ENCODE data around the gene SEMA3C. TPM values are rescaled to one million over a fixed set of nuclear protein-coding genes. Genes with fewer than 3 reads are reported as not detected.

The SEMA3C gene
- total RNA-seq, 2 donors from 2014 or later = 89.2 to 184 TPM

DNA sequence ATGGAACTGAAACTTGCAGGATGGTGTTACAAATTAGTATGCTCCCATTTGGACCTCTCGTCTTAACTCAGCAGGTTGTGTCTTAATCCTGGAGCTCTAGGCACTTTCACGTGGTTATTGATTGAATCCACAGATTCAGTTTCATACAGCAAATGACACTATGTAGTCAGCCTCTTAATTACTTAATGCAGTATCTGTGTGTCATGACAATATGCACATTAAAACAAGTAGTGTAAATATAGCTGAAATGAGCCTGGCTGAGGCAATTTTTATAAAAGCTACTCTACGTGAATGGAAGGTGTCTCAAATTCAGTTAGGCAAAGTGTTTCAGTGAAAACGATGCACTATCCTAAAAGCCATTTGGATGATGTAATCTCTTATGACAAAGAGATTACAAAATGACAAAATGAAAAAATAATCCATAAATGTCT lies 193.7 kb downstream of the SEMA3C start:
- H3K27ac ChIP-seq = no peak overlapping the region

GRCh38 chr7:80724249-80724871 lies 194.5 kb downstream of the SEMA3C start:
- no peak overlapping the region for H3K4me3 ChIP-seq
- no peaks in the 10 kb centered on the region for H3K36me3 ChIP-seq
- ATAC-seq (ENCODE audit: insufficient number of reproducible peaks, low FRiP score, low read depth) = no peak
- no peaks in the 10 kb centered on the region for H3K27me3 ChIP-seq (replicated peaks; ENCODE audit: insufficient read depth)
- peaks cover 6 to 24% of the 10 kb centered on the region in 2 donors for H3K4me1 ChIP-seq (ENCODE audit: control insufficient read depth in 1 of 2, low read depth in 2 of 2)
- DNase-seq (ENCODE audit: low spot score) = no peak
- no peak for TF ChIP-seq CTCF (IDR thresholded peaks at IDR 0.05)
- no peaks in the 10 kb centered on the region for H3K9me3 ChIP-seq
- H3K27ac ChIP-seq = no peak overlapping the region

More for the DNA sequence above, 193.7 kb downstream of the SEMA3C start:
- DNase-seq (ENCODE audit: low spot score) (no peak), ATAC-seq (ENCODE audit: insufficient number of reproducible peaks, low FRiP score, low read depth) (no peak)
- Histone ChIP-seq H3K4me3 (no peak overlapping the region), H3K36me3 (no peaks in the 10 kb centered on the region), H3K27me3 (replicated peaks; ENCODE audit: insufficient read depth) (no peaks in the 10 kb centered on the region), H3K9me3 (no peaks in the 10 kb centered on the region), H3K4me1 (ENCODE audit: control insufficient read depth in 1 of 2, low read depth in 2 of 2) (peaks cover 6 to 31% of the 10 kb centered on the region in 2 donors)
- TF ChIP-seq CTCF (IDR thresholded peaks at IDR 0.05) = no peak

GRCh38 chr7:80722616-80723195 lies 196.1 kb downstream of the SEMA3C start:
- no peak overlapping the region for H3K4me3 ChIP-seq
- no peak for TF ChIP-seq CTCF (IDR thresholded peaks at IDR 0.05)
- ATAC-seq (ENCODE audit: insufficient number of reproducible peaks, low FRiP score, low read depth) = peak; percentile 90
- no peaks in the 10 kb centered on the region for H3K36me3 ChIP-seq
- H3K9me3 ChIP-seq = no peaks in the 10 kb centered on the region
- DNase-seq (ENCODE audit: low spot score) = peak; percentile 64
- no peaks in the 10 kb centered on the region for H3K27me3 ChIP-seq (replicated peaks; ENCODE audit: insufficient read depth)
- H3K27ac ChIP-seq = peak overlapping the region; percentile 56 to 69
- peaks cover 6 to 22% of the 10 kb centered on the region in 2 donors for H3K4me1 ChIP-seq (ENCODE audit: control insufficient read depth in 1 of 2, low read depth in 2 of 2)

DNA sequence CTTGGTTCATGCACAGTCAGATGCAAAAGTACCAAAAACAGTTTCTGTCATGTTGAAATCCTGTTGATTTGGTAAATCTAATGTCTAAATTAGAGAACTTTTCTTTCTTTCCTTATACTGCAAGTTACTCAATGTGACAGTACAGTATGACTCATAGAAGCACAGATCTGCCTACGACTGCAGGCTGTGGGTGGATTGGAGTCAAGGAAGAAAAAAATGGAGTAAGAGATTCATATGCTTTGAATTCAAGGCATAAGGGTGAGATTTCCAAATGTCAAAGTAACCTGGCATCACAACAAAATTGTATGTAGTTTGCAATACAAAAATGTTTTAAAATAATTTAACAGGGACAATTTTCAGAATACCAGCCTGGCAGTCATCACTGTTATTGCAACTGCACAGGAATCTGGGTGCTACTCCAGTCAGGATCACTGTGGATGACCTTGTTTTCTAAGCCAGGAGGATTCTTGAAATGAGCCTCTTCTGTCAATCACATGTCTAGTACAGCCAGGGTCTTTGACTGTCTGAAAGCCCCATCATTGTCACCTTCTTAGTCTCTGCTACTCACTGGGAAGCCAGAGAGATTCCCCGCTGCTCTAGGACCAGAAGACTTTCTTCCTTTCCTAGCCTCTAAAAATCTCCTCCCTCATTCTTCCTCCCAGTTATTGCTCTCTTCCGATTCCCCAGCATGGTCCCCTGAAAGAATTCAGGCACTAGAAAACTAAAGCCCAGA lies 196.8 kb downstream of the SEMA3C start:
- H3K27ac ChIP-seq = peak overlapping the region; percentile 56 to 69
- DNase-seq (ENCODE audit: low spot score) = no peak

More for the DNA sequence above, 196.8 kb downstream of the SEMA3C start:
- Histone ChIP-seq H3K9me3 (no peaks in the 10 kb centered on the region), H3K36me3 (no peaks in the 10 kb centered on the region), H3K4me3 (no peak overlapping the region), H3K4me1 (ENCODE audit: control insufficient read depth in 1 of 2, low read depth in 2 of 2) (peaks cover 6 to 22% of the 10 kb centered on the region in 2 donors), H3K27me3 (replicated peaks; ENCODE audit: insufficient read depth) (no peaks in the 10 kb centered on the region)
- ATAC-seq (ENCODE audit: insufficient number of reproducible peaks, low FRiP score, low read depth) = no peak
- TF ChIP-seq CTCF (IDR thresholded peaks at IDR 0.05) = no peak

Measured in thoracic aorta (tissue), 2 donors.